Measurements from ENCODE around the gene KCTD17.

- TF ChIP-seq, protein P1, sequence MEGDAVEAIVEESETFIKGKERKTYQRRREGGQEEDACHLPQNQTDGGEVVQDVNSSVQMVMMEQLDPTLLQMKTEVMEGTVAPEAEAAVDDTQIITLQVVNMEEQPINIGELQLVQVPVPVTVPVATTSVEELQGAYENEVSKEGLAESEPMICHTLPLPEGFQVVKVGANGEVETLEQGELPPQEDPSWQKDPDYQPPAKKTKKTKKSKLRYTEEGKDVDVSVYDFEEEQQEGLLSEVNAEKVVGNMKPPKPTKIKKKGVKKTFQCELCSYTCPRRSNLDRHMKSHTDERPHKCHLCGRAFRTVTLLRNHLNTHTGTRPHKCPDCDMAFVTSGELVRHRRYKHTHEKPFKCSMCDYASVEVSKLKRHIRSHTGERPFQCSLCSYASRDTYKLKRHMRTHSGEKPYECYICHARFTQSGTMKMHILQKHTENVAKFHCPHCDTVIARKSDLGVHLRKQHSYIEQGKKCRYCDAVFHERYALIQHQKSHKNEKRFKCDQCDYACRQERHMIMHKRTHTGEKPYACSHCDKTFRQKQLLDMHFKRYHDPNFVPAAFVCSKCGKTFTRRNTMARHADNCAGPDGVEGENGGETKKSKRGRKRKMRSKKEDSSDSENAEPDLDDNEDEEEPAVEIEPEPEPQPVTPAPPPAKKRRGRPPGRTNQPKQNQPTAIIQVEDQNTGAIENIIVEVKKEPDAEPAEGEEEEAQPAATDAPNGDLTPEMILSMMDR (conservative IDR thresholded peaks at IDR 0.05): no peak
- TF ChIP-seq ZFX (IDR thresholded peaks at IDR 0.05): no peak; the same call in 1 of the 2 replicates
These were observed at the start of gene KCTD17 for GRCh38 chr22:37051391-37052385.

Measured in C4-2B (cell line).